Fibroblast of upper back skin (primary cell): ENCODE results near the gene RFX8.
"Not testable (repeated sequence)": the region's sequence is repeated elsewhere in the genome, so short reads cannot be mapped to it uniquely, and the experiment has no call there.

Source experiments
- DNase-seq: peaks from one replicate; pipeline ENCODE4 v3.0.0-alpha.2; 2013

The RFX8 gene

DNA sequence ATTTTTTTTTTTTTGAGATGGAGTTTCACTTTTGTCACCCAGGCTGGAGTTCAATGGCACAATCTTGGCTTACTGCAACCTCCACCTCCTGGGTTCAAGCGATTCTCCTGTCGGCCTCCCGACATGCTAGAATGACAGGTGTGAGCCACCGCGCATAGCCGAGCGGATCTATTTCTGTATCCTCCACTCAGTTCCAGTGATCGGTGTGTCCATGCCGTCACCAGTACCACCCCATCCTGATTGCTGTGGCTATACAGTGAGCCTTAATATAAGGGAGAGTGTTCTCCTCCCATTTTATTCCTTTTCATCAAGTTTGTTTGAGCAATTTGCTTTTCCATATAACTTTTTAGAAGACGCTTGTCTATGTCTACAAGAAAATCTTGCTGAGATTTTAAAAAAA is 35.2 kb downstream of the RFX8 start:
- no peak for DNase-seq

- DNase-seq, result not testable (repeated sequence)
Measured at GRCh38 chr2:101438555-101438954, 36.4 kb downstream of the RFX8 start.

DNA sequence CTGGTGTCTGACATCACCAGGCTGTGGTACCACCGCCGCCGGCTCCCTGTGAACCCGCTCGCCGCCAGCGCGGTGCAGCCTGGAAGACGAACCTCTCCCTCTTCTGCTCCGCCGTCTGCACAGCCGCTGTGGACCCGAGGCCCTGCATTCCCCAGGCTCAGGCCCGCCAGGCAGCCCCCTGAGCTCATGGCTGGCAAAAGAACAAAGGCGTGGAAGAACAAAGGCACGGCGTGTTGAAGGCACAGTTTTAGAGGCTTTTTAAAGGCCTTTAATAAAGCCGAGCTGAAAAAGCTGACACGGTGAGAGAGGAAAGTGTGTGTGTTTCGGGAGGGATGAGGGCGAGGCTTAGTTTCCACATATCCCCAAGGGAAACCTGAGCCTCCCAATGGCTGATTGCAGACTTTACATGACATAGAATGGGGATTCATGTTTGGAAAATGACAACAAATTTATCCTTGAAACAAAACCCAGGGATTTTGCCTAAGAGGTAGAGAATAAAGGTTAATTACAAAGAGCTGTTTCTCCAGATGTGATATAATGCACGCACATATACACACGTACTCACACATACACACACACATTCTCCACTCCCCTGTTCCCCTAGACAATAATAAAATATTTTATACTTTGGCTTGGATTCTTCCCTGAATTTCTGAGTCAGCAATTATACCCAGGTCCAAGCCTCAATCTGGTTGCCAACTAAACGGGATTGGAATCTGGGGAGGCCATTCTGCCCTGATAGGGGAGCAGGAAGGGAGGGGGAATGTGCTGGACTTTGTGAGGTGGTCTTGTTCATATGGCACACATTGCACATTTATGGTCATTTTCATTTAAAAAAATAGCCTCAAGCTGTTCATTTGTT is 39.7 kb downstream of the RFX8 start:
- DNase-seq, result peak; percentile 90

- peak; percentile 71 for DNase-seq
Measured at GRCh38 chr2:101433465-101433864, 41.4 kb downstream of the RFX8 start.

- DNase-seq, result peak; percentile 29
Measured at GRCh38 chr2:101432411-101433181, 42.3 kb downstream of the RFX8 start.

GRCh38 chr2:101431486-101431885 is 43.4 kb downstream of the RFX8 start:
- DNase-seq, result peak; percentile 21

DNA sequence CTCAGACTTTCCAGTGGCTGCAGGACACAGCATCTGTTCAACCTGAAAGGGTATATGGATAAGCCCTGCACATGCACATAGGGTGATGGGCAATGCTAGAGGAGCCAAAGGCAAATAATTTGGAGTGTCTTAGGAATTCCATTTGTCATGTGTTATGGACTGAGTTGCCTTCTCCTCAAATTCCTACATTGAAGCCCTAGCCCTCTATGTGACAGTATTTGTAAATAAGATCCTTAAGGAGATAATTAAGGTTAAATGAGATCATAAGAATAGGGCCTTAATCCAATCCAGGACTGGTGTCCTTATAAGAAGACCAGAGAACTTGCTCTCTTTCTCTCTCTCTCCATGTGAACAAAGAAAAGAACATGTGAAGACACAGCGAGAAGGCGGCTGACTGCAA is 44.8 kb downstream of the RFX8 start:
- DNase-seq, result peak; percentile 53

DNA sequence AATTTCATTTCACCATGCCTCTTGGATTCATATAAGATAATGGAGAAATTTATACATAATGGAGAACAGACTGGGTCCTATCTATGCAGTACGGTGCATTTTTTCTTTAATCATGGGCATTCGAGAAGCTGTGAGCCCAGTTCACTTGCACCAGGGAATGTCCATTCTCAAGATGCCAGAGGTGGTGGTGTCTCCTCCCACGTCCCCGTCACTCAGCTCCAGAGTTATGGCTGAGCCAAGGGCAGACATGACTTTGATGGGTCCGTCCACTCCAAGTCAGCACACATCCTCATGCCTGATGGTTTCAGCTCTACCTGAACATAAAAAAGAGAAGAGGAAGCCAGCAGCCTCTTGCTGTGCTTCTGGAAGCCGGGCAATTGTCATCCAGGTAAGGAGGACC is 45.5 kb downstream of the RFX8 start:
- DNase-seq, result no peak

DNA sequence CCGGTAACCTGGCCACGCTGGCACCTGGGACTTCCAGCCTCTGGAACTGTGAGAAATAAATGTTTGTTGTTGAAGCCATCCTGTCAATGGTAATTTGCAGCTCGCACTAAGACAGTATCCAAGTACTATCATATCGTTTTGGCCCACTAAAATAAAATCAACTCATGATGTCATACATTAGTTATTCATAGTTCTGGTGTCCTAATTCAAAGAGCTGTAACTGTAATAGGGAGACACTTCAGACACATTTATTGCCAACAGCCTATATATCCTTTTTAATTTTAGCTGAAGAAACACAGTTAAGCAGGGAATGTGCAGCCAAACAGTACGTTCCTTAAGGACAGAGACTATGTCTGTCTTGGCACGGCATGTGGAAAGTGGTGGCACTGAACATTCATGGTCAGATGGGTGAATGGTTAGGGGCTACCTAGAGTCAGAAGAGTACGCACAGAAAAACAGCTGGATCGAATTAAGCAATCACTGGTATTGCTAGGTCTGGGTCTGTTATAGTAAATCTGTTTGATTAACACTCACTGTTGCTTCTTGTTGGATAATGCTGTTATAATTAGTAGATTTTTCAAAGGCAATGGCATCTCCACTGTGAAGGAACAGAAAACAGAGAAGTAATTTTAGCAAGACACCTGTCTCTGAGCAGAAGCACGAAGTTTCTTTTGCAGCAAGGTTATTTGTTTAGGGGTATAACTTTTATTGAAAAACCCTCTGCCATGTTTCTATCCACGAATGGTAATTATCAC is 46.3 kb downstream of the RFX8 start:
- DNase-seq, result no peak

GRCh38 chr2:101427743-101428142 is 47.2 kb downstream of the RFX8 start:
- DNase-seq, result no peak

- no peak for DNase-seq
Measured at GRCh38 chr2:101427240-101427639, 47.7 kb downstream of the RFX8 start.

DNA sequence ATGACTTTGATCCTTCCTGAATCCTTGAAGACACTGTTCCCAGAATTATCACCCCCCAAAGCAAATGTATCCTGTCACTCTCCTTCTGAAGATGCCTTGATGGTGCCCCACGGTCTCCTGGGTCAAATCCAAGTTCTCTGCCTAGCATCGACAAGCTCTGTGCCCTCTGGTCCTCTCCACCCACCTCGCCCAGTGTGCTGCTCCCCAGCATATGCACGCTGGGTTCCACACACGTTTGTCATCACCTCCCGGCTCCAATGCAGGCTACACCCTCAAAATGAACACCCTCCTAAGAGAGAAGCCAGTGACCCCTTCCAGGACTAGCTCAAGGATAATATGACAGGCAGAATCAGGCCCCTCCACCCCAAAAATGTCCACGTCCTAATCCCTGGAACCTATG is 48.1 kb downstream of the RFX8 start:
- DNase-seq, result no peak

DNA sequence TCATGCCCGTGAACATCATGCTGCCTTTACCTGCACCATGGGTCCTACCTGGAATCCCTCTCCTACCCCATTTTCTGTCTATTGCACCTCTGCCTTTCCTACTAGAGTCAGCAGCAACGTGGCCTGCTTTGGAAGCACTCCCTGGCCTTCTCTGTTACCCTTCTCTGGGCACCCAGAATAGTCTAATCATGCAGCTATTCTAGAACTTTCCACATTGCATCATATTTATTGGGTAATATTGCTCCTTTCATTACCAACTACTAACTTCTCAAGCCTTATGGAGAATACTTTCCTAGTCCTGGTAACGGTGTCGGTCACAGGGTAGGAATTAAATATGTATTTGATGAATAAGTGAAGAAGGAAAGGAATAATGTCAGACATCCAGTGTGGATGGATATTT is 54.3 kb downstream of the RFX8 start:
- no peak for DNase-seq

GRCh38 chr2:101419096-101419663 is 55.7 kb downstream of the RFX8 start:
- DNase-seq, result peak; percentile 68

- DNase-seq, result no peak
Measured at GRCh38 chr2:101418460-101419095, 56.3 kb downstream of the RFX8 start.

DNA sequence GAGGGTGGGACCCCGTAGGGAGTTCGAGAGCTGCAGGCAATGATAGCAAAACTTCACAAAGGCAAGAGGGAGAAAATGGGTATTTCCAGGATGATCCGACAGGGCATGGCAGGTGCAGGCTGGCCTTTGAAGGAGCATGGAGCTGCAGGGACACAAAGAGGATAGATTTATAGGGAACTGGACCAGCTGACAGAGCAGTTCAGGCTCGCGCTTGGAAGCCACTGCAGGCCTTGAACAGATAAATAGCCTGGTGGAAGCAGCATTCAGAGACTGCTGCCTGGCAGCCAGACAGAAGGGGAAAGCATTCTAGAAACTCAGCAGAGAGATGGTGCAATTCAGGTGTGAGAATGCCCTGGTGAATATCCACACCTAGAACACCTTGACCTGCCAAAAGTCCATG is 58.3 kb downstream of the RFX8 start:
- DNase-seq, result no peak

GRCh38 chr2:101415884-101416283 is 59.0 kb downstream of the RFX8 start:
- DNase-seq, result no peak

GRCh38 chr2:101415220-101415619 is 59.7 kb downstream of the RFX8 start:
- no peak for DNase-seq

- no peak for DNase-seq
Measured at GRCh38 chr2:101412092-101412694, 62.7 kb downstream of the RFX8 start.

- no peak for DNase-seq
Measured at GRCh38 chr2:101410746-101411145, 64.2 kb downstream of the RFX8 start.

DNA sequence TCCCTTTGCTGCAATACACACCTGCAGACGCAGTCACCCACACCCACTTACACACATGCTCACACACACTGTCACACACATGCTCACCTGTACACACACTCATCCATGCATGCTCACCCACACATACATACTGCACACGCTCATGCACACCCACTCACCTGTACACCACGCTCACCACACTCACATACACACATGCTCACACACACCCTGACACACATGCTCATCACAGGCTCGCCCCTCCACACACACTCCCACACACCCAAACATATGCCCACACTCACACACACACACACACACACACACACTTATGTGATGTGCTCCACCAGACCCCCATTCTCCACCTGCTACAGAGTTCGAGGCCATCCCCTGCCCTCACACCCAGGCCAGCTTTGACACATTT is 64.8 kb downstream of the RFX8 start:
- no peak for DNase-seq

- no peak for DNase-seq
Measured at GRCh38 chr2:101409699-101410098, 65.2 kb downstream of the RFX8 start.
